Measurements from ENCODE around the gene CSTB. TPM values are rescaled to one million over a fixed set of nuclear protein-coding genes. Genes with fewer than 3 reads are reported as not detected.

The CSTB gene
- total RNA-seq, 1 donor from 2014 or later = 27.9 TPM

GRCh38 chr21:43801006-43801783 is 25.1 kb upstream of the CSTB start:
- no peak overlapping the region for H3K4me3 ChIP-seq (ENCODE audit: low read depth, low read length)
- peaks cover 7% of the 10 kb centered on the region for H3K36me3 ChIP-seq (ENCODE audit: control insufficient read depth, insufficient read depth, low read length)
- no peak for DNase-seq (ENCODE audit: low read depth)
- H3K27me3 ChIP-seq (ENCODE audit: control insufficient read depth, insufficient read depth, low read length) = no peaks in the 10 kb centered on the region
- TF ChIP-seq CTCF (IDR thresholded peaks at IDR 0.05; ENCODE audit: insufficient read depth, low read length, poor library complexity, severe bottlenecking) = no peak

DNA sequence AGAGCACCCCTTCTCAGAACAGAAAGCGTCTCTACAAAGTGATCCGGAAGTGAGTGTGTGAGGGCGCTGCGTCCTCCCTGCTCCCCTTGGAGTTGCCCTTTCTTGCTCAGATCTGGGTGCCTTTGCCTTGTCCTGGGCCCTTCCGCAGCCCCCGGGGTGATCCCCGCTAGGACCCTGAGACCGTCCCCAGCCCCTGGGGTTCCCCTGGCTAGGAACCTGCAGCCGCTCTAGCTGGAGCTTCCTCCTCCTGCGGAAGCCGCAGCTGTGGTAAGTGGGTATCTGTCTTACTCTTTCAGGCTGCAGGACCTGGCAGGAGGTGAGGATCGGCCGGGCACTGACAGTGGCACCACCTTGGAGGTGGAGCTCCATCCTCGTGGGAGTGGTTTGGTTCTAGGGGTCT is 24.5 kb upstream of the CSTB start:
- H3K36me3 ChIP-seq (ENCODE audit: control insufficient read depth, insufficient read depth, low read length) = peaks cover 7% of the 10 kb centered on the region
- H3K27me3 ChIP-seq (ENCODE audit: control insufficient read depth, insufficient read depth, low read length) = no peaks in the 10 kb centered on the region
- H3K4me3 ChIP-seq (ENCODE audit: low read depth, low read length) = no peak overlapping the region
- no peak for DNase-seq (ENCODE audit: low read depth)
- TF ChIP-seq CTCF (IDR thresholded peaks at IDR 0.05; ENCODE audit: insufficient read depth, low read length, poor library complexity, severe bottlenecking) = no peak

DNA sequence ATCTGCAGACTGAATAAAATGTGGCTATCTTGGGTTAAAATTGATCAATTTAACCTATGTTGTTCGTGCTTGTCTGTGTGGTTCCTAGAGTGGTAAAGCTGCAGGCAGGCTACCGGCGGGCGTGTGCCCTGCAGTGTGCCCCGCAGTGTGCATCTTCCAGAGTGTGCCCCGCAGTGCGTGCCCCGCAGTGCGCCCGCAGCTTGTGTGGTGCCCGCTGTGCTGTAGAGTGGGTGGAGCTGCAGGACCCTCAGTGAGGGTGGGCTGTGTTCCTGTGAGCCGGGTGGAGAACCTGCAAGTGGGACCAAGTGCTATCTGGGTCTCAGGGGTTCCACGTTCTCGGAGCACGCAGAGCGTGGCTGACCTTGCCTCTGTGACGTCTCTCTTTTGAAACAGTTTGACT is 24.0 kb upstream of the CSTB start:
- TF ChIP-seq CTCF (IDR thresholded peaks at IDR 0.05; ENCODE audit: insufficient read depth, low read length, poor library complexity, severe bottlenecking) = no peak
- Histone ChIP-seq H3K4me3 (ENCODE audit: low read depth, low read length) (no peak overlapping the region), H3K27me3 (ENCODE audit: control insufficient read depth, insufficient read depth, low read length) (no peaks in the 10 kb centered on the region), H3K36me3 (ENCODE audit: control insufficient read depth, insufficient read depth, low read length) (peaks cover 7% of the 10 kb centered on the region)
- DNase-seq (ENCODE audit: low read depth) = no peak

DNA sequence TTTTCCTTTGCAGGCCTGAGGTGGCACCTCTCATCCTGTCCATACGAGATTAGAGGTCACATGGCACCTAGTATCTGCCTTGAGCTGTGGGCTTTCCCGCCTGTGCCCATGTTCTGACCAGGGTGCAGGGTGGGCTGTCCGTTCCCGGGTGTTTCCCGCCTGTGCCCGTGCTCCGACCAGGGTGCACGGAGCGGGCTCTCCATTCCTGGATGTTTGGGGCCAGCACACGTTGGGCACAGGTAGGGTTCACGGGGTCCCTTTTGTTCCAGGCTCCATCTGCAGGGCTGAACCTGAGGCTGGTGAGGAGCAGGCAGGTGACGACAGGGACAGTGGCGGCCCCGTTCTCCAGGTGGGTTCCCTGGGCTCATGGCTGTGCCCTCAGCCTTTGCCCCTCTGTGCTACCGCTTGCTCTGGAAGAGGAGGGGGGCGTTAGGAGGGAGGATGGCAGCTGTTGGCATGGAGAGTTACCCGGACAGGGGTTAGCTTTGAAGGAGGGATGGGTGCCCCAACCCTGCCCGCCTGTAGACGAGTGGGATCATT is 23.3 kb upstream of the CSTB start:
- DNase-seq (ENCODE audit: low read depth) = no peak
- no peak for TF ChIP-seq CTCF (IDR thresholded peaks at IDR 0.05; ENCODE audit: insufficient read depth, low read length, poor library complexity, severe bottlenecking)
- Histone ChIP-seq H3K27me3 (ENCODE audit: control insufficient read depth, insufficient read depth, low read length) (no peaks in the 10 kb centered on the region), H3K4me3 (ENCODE audit: low read depth, low read length) (no peak overlapping the region), H3K36me3 (ENCODE audit: control insufficient read depth, insufficient read depth, low read length) (peaks cover 7% of the 10 kb centered on the region)

- no peak for DNase-seq (ENCODE audit: low read depth)
- TF ChIP-seq CTCF (IDR thresholded peaks at IDR 0.05; ENCODE audit: insufficient read depth, low read length, poor library complexity, severe bottlenecking) = no peak
- H3K4me3 ChIP-seq (ENCODE audit: low read depth, low read length) = no peak overlapping the region
- peaks cover 12% of the 10 kb centered on the region for H3K36me3 ChIP-seq (ENCODE audit: control insufficient read depth, insufficient read depth, low read length)
- H3K27me3 ChIP-seq (ENCODE audit: control insufficient read depth, insufficient read depth, low read length) = no peaks in the 10 kb centered on the region
These were observed 22.0 kb upstream of the CSTB start for GRCh38 chr21:43797925-43798715.
